ENCODE data around the gene PAPLN.

DNA sequence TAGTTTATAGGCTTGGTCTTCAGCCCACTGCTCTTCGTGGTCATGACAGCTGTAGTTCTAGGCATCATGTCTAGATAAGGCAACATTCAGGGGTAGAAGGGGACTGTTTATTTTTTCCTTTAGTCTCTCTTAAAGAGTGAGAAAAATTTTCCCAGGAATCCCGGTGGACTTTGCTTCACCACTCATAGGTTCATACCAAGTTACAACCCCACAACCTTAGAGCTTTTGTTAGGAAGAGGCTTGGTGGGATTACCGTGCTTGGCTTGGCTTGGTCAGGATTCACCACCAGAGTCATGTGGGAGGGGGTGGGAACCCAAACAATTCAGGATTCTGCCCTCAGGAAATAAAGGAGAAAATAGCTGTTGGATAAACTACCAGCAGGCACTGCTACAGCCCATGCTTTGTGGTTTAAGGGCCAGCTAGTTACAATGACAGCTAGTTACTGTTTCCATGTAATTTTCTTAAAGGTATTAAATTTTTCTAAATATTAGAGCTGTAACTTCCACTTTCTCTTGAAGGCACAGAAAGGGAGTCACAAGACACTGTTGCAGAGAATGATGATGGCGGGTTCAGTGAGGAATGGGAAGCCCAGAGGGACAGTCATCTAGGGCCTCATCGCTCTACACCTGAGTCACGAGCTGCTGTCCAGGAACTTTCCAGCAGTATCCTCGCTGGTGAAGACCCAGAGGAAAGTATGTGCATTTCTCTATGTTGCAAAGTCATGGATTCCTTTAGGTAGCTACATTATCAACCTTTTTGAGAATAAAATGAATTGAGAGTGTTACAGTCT, 25.9 kb upstream of the PAPLN start:
- no peak for TF ChIP-seq EZH2phosphoT487 (IDR thresholded peaks at IDR 0.05; ENCODE audit: low read depth, severe bottlenecking, unreplicated experiment)
- no peak for TF ChIP-seq CTCF (IDR thresholded peaks at IDR 0.05; ENCODE audit: poor library complexity)
- TF ChIP-seq EZH2 (IDR thresholded peaks at IDR 0.05; ENCODE audit: borderline replicate concordance) = no peak

Measured in hepatocyte (in vitro differentiated cells).